ENCODE data around the gene ACKR1. TPM values are rescaled to one million over a fixed set of nuclear protein-coding genes. Genes with fewer than 3 reads are reported as not detected.
A peak's percentile ranks its signal among the peaks of the same experiment; 100 is the strongest.

ACKR1 gene
- total and polyA plus RNA-seq, 2 of the 13 experiments (the other 11 are each of a cell fraction or from before 2014, with no cell fraction given), result not detected

DNA sequence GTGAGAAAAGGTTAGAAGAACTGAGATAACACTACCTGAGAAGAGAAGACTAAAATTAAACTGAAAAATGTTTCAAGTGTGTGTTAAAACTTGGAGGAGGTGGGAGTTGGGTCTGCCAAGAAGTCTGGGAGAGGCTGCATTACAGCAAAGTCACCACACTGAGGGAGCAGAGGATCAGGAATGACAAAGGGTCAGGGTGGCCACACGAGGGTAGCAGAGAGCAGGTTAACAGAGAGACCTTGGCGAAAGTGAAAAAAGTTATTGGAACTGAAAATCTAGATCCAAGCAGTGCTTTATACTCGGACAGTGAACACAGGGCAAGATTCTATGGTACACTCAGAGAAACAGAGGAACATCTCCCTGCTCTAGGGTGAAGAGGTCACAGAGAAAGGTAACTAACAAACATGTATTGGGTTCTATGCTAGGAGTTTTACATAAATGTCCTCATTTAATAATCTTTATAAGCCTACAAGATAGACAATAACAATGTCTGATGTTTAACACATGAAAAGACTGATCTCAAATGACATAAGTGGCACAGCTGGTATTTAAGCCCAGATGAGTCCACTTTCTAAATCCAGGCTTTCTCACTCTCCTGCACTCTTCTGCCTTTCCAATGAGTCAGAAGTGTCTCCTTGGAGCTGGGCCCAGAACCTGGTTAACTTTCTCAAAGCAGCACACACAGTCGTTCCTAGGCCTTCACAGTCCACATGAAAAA, 43.5 kb upstream of the ACKR1 start:
- Histone ChIP-seq H4K20me1 (ENCODE audit: insufficient read depth, low read length) (no peaks in the 10 kb centered on the region), H3K4me3 (replicated peaks in 1 of 3; ENCODE audit: insufficient read depth in 1 of 3, low read depth in 2 of 3, low read length in 3 of 3) (no peak overlapping the region), H3K27me3 (ENCODE audit: control insufficient read depth in 1 of 2, insufficient read depth in 2 of 2, low read length in 2 of 2) (no peaks in the 10 kb centered on the region), H2AFZ (ENCODE audit: low read length) (no peak overlapping the region), H3K27ac (ENCODE audit: extremely low read length, insufficient read depth, low read length) (no peak overlapping the region), H3K9me3 (ENCODE audit: low read length) (no peaks in the 10 kb centered on the region), H3K9ac (ENCODE audit: insufficient read depth, low read depth, low read length) (no peak overlapping the region), H3K36me3 (replicated peaks in 1 of 2; ENCODE audit: control insufficient read depth in 1 of 2, insufficient read depth in 2 of 2, low read length in 2 of 2) (no peaks in the 10 kb centered on the region), H3K79me2 (ENCODE audit: insufficient read depth, low read length) (no peaks in the 10 kb centered on the region), H3K4me2 (ENCODE audit: low read depth, low read length) (no peak overlapping the region), H3K4me1 (ENCODE audit: insufficient read depth, low read length) (no peaks in the 10 kb centered on the region)
- intact Hi-C loops (cut with micrococcal nuclease; ENCODE audit: unreplicated experiment) (loop anchor here (1.0 kb wide), 2 partner anchors 37 to 50 kb away; no protein-coding TSS in a partner anchor), in situ Hi-C loops (cut with HindIII; ENCODE audit: extremely low pct_ligation_motif_present, low pct_unique_long_range_greater_than_20kb) (loop anchor here (5.0 kb wide), 1 partner anchor 36 kb away; no protein-coding TSS in a partner anchor)
- ChIA-PET POLR2A (no interaction called here), CTCF (ENCODE audit: low intra/inter-chr PET ratio, low total read pairs) (interaction anchor here (1.1 to 2.4 kb wide), 5 partner anchors 36 to 730 kb away, joined by 3 to 38 read pairs (median 11); no protein-coding TSS in a partner anchor)
- no TSS peak for BruUV-seq (replicated peaks)
- DNase-seq (ENCODE audit: low spot score), result peak; percentile 54
- ATAC-seq, result peak; percentile 98
- WGBS (ENCODE audit: low lambda C conversion rate), result 0% methylated on average over 4 of the region's 4 CpGs
- FAIRE-seq, result peak; percentile 91
- TF ChIP-seq, protein P1, sequence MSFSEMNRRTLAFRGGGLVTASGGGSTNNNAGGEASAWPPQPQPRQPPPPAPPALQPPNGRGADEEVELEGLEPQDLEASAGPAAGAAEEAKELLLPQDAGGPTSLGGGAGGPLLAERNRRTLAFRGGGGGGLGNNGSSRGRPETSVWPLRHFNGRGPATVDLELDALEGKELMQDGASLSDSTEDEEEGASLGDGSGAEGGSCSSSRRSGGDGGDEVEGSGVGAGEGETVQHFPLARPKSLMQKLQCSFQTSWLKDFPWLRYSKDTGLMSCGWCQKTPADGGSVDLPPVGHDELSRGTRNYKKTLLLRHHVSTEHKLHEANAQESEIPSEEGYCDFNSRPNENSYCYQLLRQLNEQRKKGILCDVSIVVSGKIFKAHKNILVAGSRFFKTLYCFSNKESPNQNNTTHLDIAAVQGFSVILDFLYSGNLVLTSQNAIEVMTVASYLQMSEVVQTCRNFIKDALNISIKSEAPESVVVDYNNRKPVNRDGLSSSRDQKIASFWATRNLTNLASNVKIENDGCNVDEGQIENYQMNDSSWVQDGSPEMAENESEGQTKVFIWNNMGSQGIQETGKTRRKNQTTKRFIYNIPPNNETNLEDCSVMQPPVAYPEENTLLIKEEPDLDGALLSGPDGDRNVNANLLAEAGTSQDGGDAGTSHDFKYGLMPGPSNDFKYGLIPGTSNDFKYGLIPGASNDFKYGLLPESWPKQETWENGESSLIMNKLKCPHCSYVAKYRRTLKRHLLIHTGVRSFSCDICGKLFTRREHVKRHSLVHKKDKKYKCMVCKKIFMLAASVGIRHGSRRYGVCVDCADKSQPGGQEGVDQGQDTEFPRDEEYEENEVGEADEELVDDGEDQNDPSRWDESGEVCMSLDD (CRISPR knock-in tag; IDR thresholded peaks at IDR 0.05; ENCODE audit: borderline replicate concordance), result no peak
- TF ChIP-seq ZBTB42 (CRISPR knock-in tag; IDR thresholded peaks at IDR 0.05) (no peak), ZNF703 (CRISPR knock-in tag; IDR thresholded peaks at IDR 0.05; ENCODE audit: borderline replicate concordance) (no peak), ZNF44 (CRISPR knock-in tag; IDR thresholded peaks at IDR 0.05) (no peak), NFIC (IDR thresholded peaks at IDR 0.05; ENCODE audit: low read length) (no peak), ETV5 (CRISPR knock-in tag; IDR thresholded peaks at IDR 0.05; ENCODE audit: borderline replicate concordance) (no peak), REST (IDR thresholded peaks at IDR 0.05; ENCODE audit: borderline replicate concordance in 1 of 2, low read depth in 1 of 2, low read length in 2 of 2) (no peak), ZNF713 (CRISPR knock-in tag; IDR thresholded peaks at IDR 0.05) (no peak), ZNF878 (CRISPR knock-in tag; IDR thresholded peaks at IDR 0.05) (no peak), NFYB (CRISPR knock-in tag; IDR thresholded peaks at IDR 0.05) (no peak)
- TF ChIP-seq, protein P2, sequence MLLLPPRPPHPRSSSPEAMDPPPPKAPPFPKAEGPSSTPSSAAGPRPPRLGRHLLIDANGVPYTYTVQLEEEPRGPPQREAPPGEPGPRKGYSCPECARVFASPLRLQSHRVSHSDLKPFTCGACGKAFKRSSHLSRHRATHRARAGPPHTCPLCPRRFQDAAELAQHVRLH (CRISPR knock-in tag; IDR thresholded peaks at IDR 0.05; ENCODE audit: borderline replicate concordance, low read depth), result no peak

Measured in HepG2 (cell line).